SHP77 (cell line): ENCODE measurements around the gene LARP6.
"Not testable (repeated sequence)": the region's sequence is repeated elsewhere in the genome, so short reads cannot be mapped to it uniquely, and the experiment has no call there.

Experiments used
- DNase-seq, 2 experiments: peaks; one replicate each; lab custom pipeline; 2025; lab: John Stamatoyannopoulos, UW

LARP6 gene

GRCh38 chr15:70853973-70854665 is at the start of gene LARP6:
TSS of gene LARP6 (minus strand) at chr15:70854157. CDS start at chr15:70854088, 69 bp downstream.
- peak in 1 of 2 experiments; percentile 11 for DNase-seq

- no peak for DNase-seq
These were observed 48.1 kb upstream of the LARP6 start for GRCh38 chr15:70902107-70902506.

GRCh38 chr15:70892912-70893560 is 39.1 kb upstream of the LARP6 start:
- peak in 1 of 2 experiments; percentile 54 for DNase-seq

GRCh38 chr15:70892002-70892911 is 38.3 kb upstream of the LARP6 start, which contains the start of the genes LRRC49 and THAP10:
TSS of gene LRRC49 (plus strand) at chr15:70892826. CDS start at chr15:70892895, 69 bp downstream.
TSS of gene THAP10 (minus strand) at chr15:70892433. CDS start at chr15:70892272, 161 bp downstream.
- peak; percentile 92 to 94 for DNase-seq

- DNase-seq = no peak
These were observed 28.4 kb upstream of the LARP6 start for GRCh38 chr15:70882361-70882760.

DNA sequence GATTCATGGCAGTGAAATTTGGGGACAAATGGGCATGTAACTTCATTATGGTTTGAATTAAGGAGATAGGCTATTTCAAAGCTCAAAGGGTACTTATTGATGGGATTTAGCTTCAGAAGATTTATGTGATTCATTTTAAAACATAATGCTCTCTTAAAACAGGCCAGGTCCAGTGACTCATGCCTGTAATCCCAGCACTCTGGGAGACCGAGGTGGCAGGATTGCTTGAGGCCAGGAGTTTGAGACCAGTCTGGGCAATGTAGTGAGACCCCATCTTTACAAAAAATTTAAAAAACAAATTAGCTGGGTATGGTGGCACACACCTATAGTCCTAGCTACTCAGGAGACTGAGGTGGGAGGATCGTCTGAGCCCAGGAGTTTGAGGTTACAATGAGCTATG is 26.8 kb upstream of the LARP6 start:
- DNase-seq = no peak

- no peak for DNase-seq
These were observed 25.4 kb upstream of the LARP6 start for GRCh38 chr15:70879401-70879800.

GRCh38 chr15:70876683-70877082 is 22.7 kb upstream of the LARP6 start:
- DNase-seq = no peak

GRCh38 chr15:70876011-70876410 is 22.1 kb upstream of the LARP6 start:
- DNase-seq = no peak

DNA sequence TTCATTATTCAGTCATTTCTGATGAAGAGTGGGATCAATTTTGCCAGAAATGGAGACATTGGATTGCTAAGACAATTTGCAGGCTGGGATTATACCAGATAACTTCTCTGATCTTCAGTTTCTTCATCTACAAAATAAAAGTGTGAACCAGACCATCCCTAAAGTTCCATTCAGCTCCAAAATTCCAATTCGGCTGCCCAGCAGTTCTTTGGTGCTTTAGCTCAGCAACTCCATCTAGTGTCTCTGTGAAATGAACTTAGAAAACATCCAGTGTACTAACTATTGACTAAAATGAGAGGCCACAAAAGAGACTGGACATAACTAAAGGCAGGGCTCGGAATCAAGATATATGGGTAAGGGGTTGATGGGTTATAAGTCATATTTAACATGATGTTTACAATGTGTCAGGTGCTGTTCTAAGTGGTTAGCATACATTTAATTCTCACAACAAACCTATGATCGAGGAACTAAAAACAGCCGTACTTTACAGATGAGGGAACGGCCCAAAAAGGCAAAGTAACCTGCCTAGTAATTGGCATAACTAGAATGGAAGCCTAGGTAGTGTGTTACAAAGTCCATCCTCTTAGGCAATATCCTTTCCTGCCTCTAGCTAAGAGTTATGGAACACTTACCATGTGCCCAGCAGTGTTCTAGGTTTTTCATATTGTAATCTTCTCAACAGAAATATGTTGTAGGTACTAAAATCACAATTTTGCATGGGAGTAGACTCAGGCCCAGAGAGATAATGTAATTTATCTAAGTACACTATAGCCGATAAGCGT is 21.2 kb upstream of the LARP6 start:
- no peak for DNase-seq

- DNase-seq = no peak
These were observed 19.5 kb upstream of the LARP6 start for GRCh38 chr15:70873232-70874054.

GRCh38 chr15:70871490-70871889 is 17.5 kb upstream of the LARP6 start:
- DNase-seq = not testable (repeated sequence)

DNA sequence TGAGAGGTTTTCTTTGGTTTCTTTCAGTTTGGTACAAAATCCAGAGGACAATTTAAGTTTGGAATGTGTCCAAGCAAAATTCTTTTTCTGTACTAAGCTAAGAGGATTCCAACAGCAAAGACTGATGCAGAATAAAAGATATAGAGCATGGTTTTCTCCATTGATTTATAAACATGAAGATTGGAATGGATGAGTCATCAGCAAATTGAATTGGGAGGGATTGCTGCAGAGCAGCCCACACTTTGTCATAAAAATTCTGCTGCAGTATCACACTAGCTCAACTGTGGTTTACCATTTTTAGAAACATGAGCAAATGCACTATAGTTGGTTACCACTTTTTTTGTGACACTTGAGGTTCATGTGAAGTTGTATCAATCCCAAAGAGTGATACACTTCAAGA is 16.1 kb upstream of the LARP6 start:
- no peak for DNase-seq

GRCh38 chr15:70869346-70869745 is 15.4 kb upstream of the LARP6 start:
- DNase-seq = no peak

- no peak for DNase-seq
These were observed 14.0 kb upstream of the LARP6 start for GRCh38 chr15:70867911-70868467.

GRCh38 chr15:70866982-70867641 is 13.2 kb upstream of the LARP6 start:
- no peak for DNase-seq

GRCh38 chr15:70863450-70864218 is 9.7 kb upstream of the LARP6 start:
- no peak for DNase-seq

DNA sequence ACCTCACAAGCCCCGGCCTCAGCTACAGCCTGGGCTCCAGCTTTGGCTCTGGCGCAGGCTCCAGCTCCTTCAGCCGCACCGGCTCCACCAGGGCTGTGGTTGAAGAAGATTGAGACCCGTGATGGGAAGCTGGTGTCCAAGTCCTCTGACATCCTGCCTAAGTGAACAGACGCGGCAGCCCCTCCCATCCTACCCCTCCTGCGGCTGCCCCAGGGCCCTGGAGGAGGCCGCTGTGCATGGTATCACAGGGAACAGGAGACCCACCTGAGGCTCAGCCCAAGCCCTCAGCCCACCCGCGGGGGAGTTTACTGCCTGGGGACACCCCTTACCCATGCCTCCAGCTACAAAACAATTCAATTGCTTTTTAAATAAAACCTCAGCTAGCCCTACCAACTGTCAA is 6.0 kb upstream of the LARP6 start:
- no peak for DNase-seq

GRCh38 chr15:70859322-70859908 is 5.5 kb upstream of the LARP6 start:
- no peak for DNase-seq
